ENCODE measurements around the gene PRSS22.

Gene PRSS22

DNA sequence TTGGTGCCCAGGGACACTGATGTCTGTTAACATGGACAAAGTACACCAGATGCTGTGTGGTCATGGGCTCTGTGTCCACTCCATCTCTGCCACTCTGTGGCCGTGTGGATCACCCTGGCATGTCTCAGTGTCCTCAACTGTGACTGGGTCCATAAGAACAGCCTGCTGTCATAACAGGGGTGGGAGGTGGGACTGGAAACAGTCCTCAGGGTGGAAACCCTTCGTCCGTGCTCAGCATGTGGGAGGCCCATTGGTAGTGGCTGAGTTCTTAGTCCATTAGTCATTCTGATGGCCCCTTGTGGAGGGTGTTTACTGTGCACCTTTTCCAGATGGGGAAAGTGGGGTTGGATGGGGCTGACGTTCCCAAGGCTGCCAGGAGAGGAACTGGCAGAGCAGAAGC lies 37.8 kb upstream of the PRSS22 start:
- no peak for DNase-seq
- TF ChIP-seq POLR2A (IDR thresholded peaks at IDR 0.05; ENCODE audit: low read length) = no peak
- no peak for TF ChIP-seq GATA1 (IDR thresholded peaks at IDR 0.05; ENCODE audit: low read depth, low read length)

DNA sequence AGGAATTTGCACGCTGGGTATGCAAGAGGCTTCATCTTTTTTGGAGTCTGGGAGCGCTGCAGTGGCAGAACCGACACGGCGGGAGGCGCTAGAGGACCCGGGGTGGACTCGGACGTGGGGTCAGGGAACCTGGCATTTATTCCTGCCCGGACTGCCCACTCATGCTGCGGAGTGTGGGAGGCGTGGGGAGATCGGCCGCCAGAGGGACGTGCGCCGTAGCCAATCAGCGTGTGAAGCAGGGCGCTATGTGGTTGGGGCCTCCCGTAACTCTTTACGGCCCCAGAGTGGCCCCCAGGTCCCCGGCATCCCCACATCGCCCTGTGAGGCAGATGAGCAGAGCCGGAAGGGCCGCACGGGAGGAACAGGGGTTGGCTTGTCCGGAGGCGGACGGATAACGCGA lies 36.3 kb upstream of the PRSS22 start:
- DNase-seq = no peak
- TF ChIP-seq POLR2A (IDR thresholded peaks at IDR 0.05; ENCODE audit: low read length) = no peak
- no peak for TF ChIP-seq GATA1 (IDR thresholded peaks at IDR 0.05; ENCODE audit: low read depth, low read length)

DNA sequence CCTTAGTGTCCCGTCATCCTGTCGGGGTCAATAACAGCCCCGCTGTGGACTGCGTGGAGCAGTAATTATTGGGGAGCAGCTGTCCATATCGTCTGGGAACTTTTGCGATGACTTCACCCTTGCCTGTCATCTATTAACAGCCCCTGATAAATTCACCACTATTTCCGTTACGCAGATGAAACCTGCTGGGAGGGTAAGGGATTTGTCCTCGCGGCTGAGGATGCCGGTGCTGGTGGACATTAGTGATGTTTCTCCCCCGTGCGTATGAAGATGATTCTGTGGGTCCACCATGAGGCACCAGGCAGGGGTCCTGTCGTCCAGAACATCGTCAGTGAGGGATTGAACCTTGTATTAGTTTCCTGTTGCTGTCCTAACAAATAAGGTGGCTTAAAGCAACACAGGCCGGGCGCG lies 26.1 kb upstream of the PRSS22 start:
- no peak for TF ChIP-seq POLR2A (IDR thresholded peaks at IDR 0.05; ENCODE audit: low read length)
- no peak for TF ChIP-seq GATA1 (IDR thresholded peaks at IDR 0.05; ENCODE audit: low read depth, low read length)
- DNase-seq = no peak

DNA sequence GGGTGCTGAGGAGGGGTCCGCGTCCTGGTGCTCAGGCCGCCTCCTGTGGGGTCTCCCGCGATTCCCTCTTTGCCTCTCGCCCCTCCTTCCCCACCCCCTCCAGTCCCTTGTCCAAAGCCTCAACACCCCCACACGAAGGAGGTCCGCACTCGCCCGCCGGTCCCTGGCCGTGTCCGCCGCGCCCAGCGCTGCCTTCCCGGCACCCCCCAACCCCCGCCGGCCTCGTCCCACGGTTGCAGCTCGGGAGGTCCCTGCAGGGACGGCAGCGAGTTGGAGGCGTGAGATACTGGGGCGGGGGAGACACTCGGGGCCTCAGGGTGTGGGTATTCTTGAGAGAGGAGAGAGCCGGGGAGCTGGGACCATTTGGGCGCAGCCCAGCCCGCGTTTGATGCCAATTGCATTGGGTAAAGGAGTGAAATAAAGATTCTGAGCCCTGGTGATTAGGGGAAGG lies 25.5 kb upstream of the PRSS22 start:
- peak in 1 of 2 experiments; percentile 57 for DNase-seq
- TF ChIP-seq POLR2A (IDR thresholded peaks at IDR 0.05; ENCODE audit: low read length) = no peak
- TF ChIP-seq GATA1 (IDR thresholded peaks at IDR 0.05; ENCODE audit: low read depth, low read length) = no peak

DNA sequence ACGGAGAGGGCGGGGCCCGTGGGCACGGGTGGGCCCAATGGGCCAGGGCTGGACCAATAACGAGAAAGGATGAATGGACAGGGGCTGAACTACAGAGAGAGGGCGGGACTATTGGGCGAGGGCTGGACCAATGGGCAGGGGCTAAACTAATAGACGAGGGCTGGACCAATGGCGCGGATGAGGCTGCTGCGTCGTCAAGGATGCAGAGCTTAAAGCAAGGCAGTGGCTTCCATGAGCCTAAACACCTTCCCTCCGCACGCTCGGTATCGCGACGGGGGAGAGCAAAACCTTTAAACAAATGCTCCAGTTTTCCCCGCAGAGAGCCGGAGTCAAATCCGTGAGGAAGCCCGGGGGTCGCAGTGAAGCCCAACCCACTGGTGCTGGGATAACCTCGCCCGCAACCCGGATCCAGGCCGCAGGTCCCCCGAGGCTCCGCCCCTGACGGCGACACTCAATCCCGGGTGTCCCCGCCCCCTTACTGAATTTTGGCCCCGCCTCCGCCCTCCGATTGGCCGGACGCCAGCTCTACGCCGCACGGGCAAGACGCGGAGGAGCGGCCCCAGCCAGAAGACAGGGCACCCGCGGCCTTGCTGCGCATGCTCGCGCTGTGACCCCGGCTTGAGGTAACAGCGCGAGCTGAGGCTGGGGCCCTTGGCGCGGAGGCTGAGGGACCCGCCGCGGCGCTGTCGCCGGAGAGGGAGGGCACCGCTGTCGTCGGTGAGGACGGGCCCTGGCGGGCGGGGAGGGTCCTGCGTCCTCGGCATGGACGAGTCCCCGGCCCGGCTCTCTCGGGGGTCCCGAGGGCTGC lies 24.9 kb upstream of the PRSS22 start, which contains the start of gene FLYWCH2:
FLYWCH2 (plus strand) TSS at position 566 of the 808 bp plus-strand sequence. CDS start 13,235 bp downstream, outside the sequence.
- TF ChIP-seq POLR2A (IDR thresholded peaks at IDR 0.05; ENCODE audit: low read length) (peak; percentile 49), GATA1 (IDR thresholded peaks at IDR 0.05; ENCODE audit: low read depth, low read length) (no peak)

DNA sequence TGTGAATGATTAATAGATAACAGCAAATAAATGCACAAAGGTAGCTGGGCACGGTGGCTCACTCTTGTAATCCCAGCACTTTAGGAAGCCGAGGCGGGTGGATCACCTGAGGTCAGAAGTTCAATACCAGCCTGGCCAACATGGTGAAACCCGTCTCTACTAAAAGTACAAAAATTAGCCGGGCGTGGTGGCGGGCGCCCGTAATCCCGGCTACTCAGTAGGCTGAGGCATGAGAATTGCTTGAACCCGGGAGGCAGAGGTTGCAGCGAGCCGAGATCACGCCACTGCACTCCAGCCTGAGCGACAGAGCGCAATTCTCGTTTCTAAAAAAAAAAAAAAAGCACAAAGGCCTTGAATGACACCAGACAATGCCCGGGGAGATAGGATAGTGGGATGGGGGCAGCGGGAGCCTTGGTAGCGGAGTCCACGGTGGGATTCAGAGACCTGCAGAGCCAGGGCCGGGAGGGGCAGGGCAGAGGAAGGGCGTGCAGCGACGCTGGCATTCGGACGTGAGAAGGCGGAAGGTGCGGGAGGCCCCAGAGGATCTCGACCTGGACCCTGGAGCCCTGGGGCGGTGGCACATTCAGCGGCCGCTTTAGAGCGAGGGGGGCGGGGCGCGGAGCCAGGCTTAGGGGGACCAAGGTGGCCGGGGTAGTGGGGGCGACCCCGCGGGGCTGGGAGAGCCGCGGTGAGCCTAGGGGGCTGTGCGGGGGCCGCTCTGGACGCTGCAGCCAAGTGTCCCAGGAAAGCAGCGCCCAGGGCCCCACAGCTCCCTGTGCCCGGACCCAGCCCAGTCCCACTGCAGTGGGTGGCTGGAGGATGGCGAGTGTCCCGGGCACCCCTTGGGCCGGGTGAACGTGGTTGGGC lies 24.0 kb upstream of the PRSS22 start:
- TF ChIP-seq GATA1 (IDR thresholded peaks at IDR 0.05; ENCODE audit: low read depth, low read length) = no peak
- no peak for TF ChIP-seq POLR2A (IDR thresholded peaks at IDR 0.05; ENCODE audit: low read length)
- peak in 1 of 2 experiments; percentile 44 for DNase-seq

More for the DNA sequence above, 24.9 kb upstream of the PRSS22 start, which contains the start of gene FLYWCH2:
- peak; percentile 97 to 98 for DNase-seq

DNA sequence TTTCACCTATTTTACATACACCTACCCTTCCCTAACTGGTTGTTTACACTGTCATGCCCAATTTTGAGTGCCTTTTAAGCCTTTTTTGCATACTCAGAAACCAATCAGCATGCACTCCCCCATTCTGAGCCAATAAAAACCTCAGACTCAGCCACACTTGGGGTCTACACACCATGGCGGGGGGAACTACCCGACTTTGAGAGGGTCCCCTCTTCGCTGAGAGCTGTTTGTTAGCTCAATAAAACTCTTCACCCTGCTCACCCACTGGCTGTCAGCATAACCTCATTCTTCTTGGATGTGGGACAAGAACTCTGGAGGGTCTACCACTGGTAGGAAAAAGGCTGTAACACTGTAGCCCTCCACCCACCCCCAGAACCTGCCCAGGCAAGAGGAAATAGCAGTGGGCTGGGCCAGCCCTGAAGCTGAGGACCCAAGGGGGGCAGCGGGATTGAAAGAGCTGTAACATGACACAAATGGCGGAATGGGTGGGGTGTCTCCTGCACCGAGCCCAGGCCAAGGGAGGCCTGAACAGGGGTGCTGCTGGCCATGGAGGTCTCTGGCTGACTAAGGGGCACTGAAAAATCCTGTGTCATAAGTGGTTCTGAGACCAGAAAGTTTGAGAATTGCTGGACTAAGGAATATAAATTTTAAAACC lies 22.0 kb upstream of the PRSS22 start:
- no peak for TF ChIP-seq GATA1 (IDR thresholded peaks at IDR 0.05; ENCODE audit: low read depth, low read length)
- no peak for TF ChIP-seq POLR2A (IDR thresholded peaks at IDR 0.05; ENCODE audit: low read length)
- DNase-seq = no peak

DNA sequence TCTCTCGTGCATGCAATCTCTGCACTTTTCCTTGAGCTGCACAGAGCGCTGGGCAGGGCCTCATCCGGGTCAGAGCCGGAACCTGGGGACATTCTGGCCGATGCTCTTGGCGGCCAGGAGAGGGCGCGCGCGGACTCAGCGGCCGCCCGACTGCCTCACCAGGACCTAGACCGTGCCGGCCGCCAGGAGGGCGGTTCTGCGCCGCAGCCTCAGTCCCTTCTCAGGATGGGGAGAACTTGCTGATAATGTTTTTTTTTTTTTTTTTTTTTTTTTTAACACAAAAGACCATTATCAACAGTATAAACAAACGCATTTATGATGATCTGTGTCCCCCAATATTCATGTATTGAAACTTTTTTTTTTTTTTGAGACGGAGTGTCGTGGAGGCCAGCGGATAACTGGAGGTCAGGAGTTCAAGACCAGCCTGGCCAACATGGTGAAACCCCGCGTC lies 17.0 kb upstream of the PRSS22 start:
- TF ChIP-seq POLR2A (IDR thresholded peaks at IDR 0.05; ENCODE audit: low read length) (no peak), GATA1 (IDR thresholded peaks at IDR 0.05; ENCODE audit: low read depth, low read length) (no peak)
- peak; percentile 86 to 92 for DNase-seq

DNA sequence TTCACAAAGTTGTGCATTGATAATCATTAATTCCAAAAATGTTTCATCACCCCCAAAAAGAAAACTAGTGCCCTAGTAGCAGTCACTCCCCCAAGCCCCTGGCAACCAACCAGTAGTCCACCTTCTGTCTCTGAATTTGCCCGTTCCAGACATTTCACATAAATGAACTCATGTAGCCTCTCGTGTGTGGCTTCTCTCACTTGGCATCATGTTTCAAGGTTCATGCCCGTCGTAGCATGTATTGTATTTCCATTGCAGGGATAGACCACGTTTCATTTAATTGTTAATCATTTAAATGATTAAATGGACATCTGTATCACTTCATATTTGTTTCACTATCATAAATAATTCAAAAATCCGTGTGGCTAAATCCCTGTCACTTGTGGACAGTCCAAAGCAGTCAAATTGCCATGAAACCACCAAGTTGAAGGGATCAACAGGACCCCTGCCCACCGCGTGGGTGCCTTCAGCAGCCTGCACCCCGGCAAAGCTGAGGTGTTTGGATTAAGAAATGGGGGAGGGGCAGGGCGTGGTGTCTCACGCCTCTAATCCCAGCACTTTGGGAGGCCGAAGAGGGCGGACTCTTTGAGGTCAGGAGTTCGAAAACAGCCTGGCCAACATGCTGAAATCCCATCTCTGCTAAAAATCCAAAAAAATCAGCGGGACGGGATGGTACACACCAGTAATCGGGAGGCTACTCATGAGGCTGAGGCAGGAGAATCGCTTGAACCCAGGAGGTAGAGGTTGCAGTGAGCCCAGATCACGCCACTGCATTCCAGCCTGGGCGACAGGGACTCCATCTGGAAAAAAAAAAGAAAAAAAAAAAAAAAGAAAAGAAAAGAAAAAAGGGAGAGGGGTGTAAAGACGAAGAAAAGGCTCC lies 16.3 kb upstream of the PRSS22 start:
- DNase-seq = no peak
- TF ChIP-seq GATA1 (IDR thresholded peaks at IDR 0.05; ENCODE audit: low read depth, low read length) (no peak), POLR2A (IDR thresholded peaks at IDR 0.05; ENCODE audit: low read length) (no peak)

DNA sequence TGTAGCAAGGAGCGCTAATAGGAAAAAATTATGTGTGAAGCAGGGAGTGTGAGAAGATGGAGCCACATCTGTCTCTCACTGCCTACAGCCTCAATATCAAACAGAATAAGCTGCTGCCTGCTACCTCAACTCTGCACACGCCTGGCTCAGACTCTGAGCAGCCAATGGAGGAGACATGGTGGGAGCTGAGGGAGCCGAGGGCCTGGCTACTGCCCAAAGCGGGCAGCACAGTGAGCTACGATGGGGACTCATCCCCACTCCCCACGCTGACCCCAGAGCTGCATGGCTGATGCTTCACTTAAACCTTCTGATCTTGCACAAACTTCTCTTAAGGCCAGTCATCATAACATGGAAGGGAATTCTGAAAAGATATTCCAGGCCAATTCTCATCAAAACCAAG lies 14.0 kb upstream of the PRSS22 start:
- DNase-seq = no peak
- TF ChIP-seq POLR2A (IDR thresholded peaks at IDR 0.05; ENCODE audit: low read length) = no peak
- no peak for TF ChIP-seq GATA1 (IDR thresholded peaks at IDR 0.05; ENCODE audit: low read depth, low read length)

DNA sequence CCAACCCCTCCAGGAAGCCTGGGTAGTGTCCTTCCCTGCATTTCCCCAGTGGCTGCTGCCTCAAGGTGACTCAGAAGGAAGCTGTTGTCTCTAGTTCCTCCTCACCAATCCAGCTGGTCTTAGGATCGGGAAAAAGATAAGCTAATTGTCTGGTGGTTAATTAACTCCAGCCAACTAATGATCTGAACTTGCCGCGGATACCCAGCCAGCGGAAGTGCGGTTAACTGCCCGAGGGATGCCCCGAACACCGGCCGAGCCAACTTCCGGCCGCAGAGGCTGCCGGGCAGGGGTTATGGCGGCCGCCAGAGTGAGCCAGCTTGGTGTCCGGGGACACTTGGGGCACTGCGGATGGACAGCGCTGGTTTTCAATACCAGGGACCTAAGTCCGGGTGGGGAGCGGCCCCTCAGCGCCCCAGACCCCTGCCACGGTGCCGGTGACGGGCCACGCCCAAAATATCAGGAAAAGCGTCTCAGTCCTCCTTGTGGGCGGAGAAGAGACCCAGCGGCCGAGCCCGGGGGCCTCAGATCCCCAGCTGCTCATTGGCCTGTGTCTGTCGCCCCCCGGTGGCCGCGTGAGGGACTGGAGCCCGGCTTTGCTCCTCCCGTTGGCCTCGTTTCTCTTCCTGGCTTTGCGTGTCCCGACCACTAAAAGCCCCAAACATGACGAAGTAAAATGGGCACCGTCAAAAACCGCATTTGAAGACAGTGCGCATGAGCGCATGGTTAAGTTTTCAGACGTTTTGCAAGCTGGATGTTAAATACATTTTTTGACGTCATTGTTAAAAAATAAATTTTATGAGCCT lies 10.2 kb upstream of the PRSS22 start:
- peak; percentile 93 to 94 for DNase-seq
- TF ChIP-seq POLR2A (IDR thresholded peaks at IDR 0.05; ENCODE audit: low read length) (peak; percentile 84), GATA1 (IDR thresholded peaks at IDR 0.05; ENCODE audit: low read depth, low read length) (no peak)

DNA sequence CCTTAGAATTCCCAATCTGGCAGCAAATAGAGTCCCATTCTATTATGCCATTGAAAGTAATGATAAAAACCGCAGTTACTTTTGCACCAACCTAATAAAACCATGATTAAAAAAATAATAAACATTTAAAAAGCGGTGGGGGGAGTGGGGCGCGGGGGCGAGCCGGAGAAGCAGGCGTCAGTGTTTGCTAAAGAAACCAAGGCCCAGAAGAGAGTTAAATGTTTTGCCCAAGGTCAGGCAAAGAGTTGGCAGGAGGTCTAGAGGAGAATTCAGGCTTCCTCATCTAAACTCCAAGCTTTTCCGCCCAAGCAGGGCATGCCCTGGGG lies 9.7 kb upstream of the PRSS22 start:
- DNase-seq = no peak
- no peak for TF ChIP-seq POLR2A (IDR thresholded peaks at IDR 0.05; ENCODE audit: low read length)
- TF ChIP-seq GATA1 (IDR thresholded peaks at IDR 0.05; ENCODE audit: low read depth, low read length) = no peak
